ENCODE measurements around the gene MAST4. TPM values are rescaled to one million over a fixed set of nuclear protein-coding genes. Genes with fewer than 3 reads are reported as not detected.
A peak's percentile ranks its signal among the peaks of the same experiment; 100 is the strongest.

Gene MAST4
- total and polyA plus RNA-seq, 2 donors from 2014 or later = 27.3 to 31.4 TPM

GRCh38 chr5:67192719-67193438 is 596.7 kb downstream of the MAST4 start:
- H3K36me3 ChIP-seq (ENCODE audit: control insufficient read depth in 2 of 3, insufficient read depth in 3 of 3, low read length in 3 of 3) = no peaks in the 10 kb centered on the region
- peaks cover 0 to 2% (median 0%) of the 10 kb centered on the region in 3 donors for H3K4me1 ChIP-seq (ENCODE audit: control insufficient read depth in 2 of 3, insufficient read depth in 2 of 3, low read depth in 1 of 3, low read length in 3 of 3)
- no peaks in the 10 kb centered on the region for H3K9me3 ChIP-seq (ENCODE audit: control insufficient read depth in 2 of 3, insufficient read depth in 1 of 3, low read length in 3 of 3)
- no peak for FAIRE-seq
- no peak overlapping the region for H3K4me3 ChIP-seq (ENCODE audit: low read length in 3 of 3)
- no peak overlapping the region for H3K9ac ChIP-seq (ENCODE audit: low read length in 3 of 3)
- H3K27ac ChIP-seq (ENCODE audit: low read depth in 2 of 2, low read length in 2 of 2) = no peak overlapping the region
- TF ChIP-seq CTCF (IDR thresholded peaks at IDR 0.05; ENCODE audit: borderline replicate concordance, extremely low read depth, insufficient read depth) = no peak
- intact Hi-C loops (cut with DNase I) = no loop called here
- DNase-seq = peak in 1 of 5 donors; percentile 50
- H3K27me3 ChIP-seq (ENCODE audit: control insufficient read depth, insufficient read depth, low read length) = no peaks in the 10 kb centered on the region

GRCh38 chr5:67193439-67193807 is 597.2 kb downstream of the MAST4 start:
- no peak overlapping the region for H3K4me3 ChIP-seq (ENCODE audit: low read length in 3 of 3)
- H3K9ac ChIP-seq (ENCODE audit: low read length in 3 of 3) = no peak overlapping the region
- H3K27ac ChIP-seq (ENCODE audit: low read depth in 2 of 2, low read length in 2 of 2) = no peak overlapping the region
- no peaks in the 10 kb centered on the region for H3K9me3 ChIP-seq (ENCODE audit: control insufficient read depth in 2 of 3, insufficient read depth in 1 of 3, low read length in 3 of 3)
- H3K27me3 ChIP-seq (ENCODE audit: control insufficient read depth, insufficient read depth, low read length) = no peaks in the 10 kb centered on the region
- no peaks in the 10 kb centered on the region for H3K36me3 ChIP-seq (ENCODE audit: control insufficient read depth in 2 of 3, insufficient read depth in 3 of 3, low read length in 3 of 3)
- peaks cover 0 to 2% (median 0%) of the 10 kb centered on the region in 3 donors for H3K4me1 ChIP-seq (ENCODE audit: control insufficient read depth in 2 of 3, insufficient read depth in 2 of 3, low read depth in 1 of 3, low read length in 3 of 3)
- FAIRE-seq (no peak), DNase-seq (no peak)
- intact Hi-C loops (cut with DNase I) = no loop called here
- TF ChIP-seq CTCF (IDR thresholded peaks at IDR 0.05; ENCODE audit: borderline replicate concordance, extremely low read depth, insufficient read depth) = no peak

- FAIRE-seq = no peak
- intact Hi-C loops (cut with DNase I) = no loop called here
- DNase-seq = no peak
- peaks cover 0 to 2% (median 0%) of the 10 kb centered on the region in 3 donors for H3K4me1 ChIP-seq (ENCODE audit: control insufficient read depth in 2 of 3, insufficient read depth in 2 of 3, low read depth in 1 of 3, low read length in 3 of 3)
- no peaks in the 10 kb centered on the region for H3K27me3 ChIP-seq (ENCODE audit: control insufficient read depth, insufficient read depth, low read length)
- no peaks in the 10 kb centered on the region for H3K36me3 ChIP-seq (ENCODE audit: control insufficient read depth in 2 of 3, insufficient read depth in 3 of 3, low read length in 3 of 3)
- TF ChIP-seq CTCF (IDR thresholded peaks at IDR 0.05; ENCODE audit: borderline replicate concordance, extremely low read depth, insufficient read depth) = no peak
- H3K4me3 ChIP-seq (ENCODE audit: low read length in 3 of 3) = no peak overlapping the region
- H3K27ac ChIP-seq (ENCODE audit: low read depth in 2 of 2, low read length in 2 of 2) = no peak overlapping the region
- no peaks in the 10 kb centered on the region for H3K9me3 ChIP-seq (ENCODE audit: control insufficient read depth in 2 of 3, insufficient read depth in 1 of 3, low read length in 3 of 3)
- no peak overlapping the region for H3K9ac ChIP-seq (ENCODE audit: low read length in 3 of 3)
These were observed 598.0 kb downstream of the MAST4 start for GRCh38 chr5:67194166-67194565.
